Heart left ventricle (tissue), 13 donors: ENCODE data around the gene FAM98C.

Experiments used
- CTCF ChIP-seq, 12 donors: fragments of 200-600 bp; sonication (generic) in 4 of 12; IDR thresholded peaks; one replicate each; pipeline versions ENCODE4 v1.5.0 to v1.8.0; 2018 to 2022; ENCODE audit warnings: antibody characterized with exemption in 12 of 12, mild to moderate bottlenecking in 5 of 12
- POLR2A ChIP-seq, 2 donors: fragments of 450-650 bp; IDR thresholded peaks; one replicate each; pipeline ENCODE4 v1.6.1; 2017; ENCODE audit warnings: antibody characterized with exemption in 2 of 2, mild to moderate bottlenecking in 2 of 2, moderate library complexity in 2 of 2
- donor health status: ischemic (EF 13 %, LVEDD 7.1; RV severe dilation, severe dysfunction).
- donor health status: DM: no; HTN: yes; CAD: no.
- donor health status: DM: no; HTN: no; CAD: no.
- donor health status: ischemic (EF 25% LVEDD 6.9; RV normal size, moderate dysfunction).
- donor health status: ischemic (EF 25% LVEDD 5.7; RV mildly dilated, moderate dysfunction).
- donor health status: ischemic (EF 35%, LVEDD 5.7; RV mildly dilated, moderate dysfunction).
- donor health status: nonischemic (EF 11% LVEDD 7.7; RV severe dilation, severe dysfunction).
- donor health status: DM: yes; HTN: yes; CAD: no.
- donor health status: PGD.
- donor health status: ischemic (EF 29% LVEDD 5.4; RV normal size, mild dysfunction).
- donor health status: nonischemic (EF 23%, LVEDD 6.1; RV moderate dilation, normal function).

GRCh38 chr19:38451036-38451435 is 48.1 kb downstream of the FAM98C start:
- TF ChIP-seq CTCF (IDR thresholded peaks at IDR 0.05) (no peak), POLR2A (IDR thresholded peaks at IDR 0.05) (no peak)
